HG03565 (cell line): ENCODE data around the gene LIPC.

Experiments used
- ATAC-seq: cut with Tn5 transposase; IDR thresholded peaks from one replicate; pipeline ENCODE4 v1.9.1; 2021; ENCODE audit warnings: mild to moderate bottlenecking, moderate library complexity; ENCODE audit not compliant: unreplicated experiment

Gene LIPC

DNA sequence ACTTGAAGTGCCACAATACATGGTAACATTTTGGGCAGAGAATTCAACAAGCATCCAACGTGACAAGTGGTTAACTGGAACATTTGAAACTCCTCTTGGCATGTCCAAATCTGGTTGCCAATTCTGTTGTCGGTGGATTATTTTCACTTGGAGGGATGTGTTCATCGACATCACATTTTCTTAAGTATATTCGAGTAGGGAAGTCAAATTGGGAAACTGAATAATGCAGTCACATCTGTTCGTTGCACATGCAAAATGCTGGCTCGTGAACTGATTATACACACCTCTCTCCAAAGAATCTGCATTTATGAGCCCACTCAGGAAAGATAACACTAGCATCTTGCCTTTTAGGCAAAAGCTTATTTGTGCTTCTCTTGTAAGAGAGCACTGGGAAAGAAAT lies 139.7 kb downstream of the LIPC start:
- no peak for ATAC-seq

- no peak for ATAC-seq
These were observed 140.7 kb downstream of the LIPC start for GRCh38 chr15:58572521-58572920.

DNA sequence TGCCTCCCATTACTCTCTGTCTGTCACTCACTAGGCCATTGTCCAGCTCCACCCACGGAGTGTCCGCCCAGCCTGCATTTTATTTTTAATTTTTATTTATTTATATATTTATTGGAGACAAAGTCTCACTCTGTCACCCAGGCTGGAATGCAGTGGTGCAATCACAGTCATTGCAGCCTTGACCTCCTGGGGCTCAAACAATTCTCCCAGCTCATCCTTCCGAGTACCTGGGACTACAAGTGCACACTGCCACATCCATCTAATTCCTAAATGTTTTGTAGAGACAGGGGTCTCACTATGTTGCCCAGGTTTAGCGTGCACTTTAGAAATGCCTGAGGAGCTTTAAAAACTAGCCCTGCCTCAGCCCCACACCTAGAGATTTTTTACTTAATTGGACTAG lies 141.5 kb downstream of the LIPC start:
- ATAC-seq, result no peak

GRCh38 chr15:58574631-58575030 lies 142.8 kb downstream of the LIPC start:
- ATAC-seq, result no peak

- ATAC-seq, result no peak
These were observed 143.4 kb downstream of the LIPC start for GRCh38 chr15:58575045-58575786.

- no peak for ATAC-seq
These were observed 144.9 kb downstream of the LIPC start for GRCh38 chr15:58576657-58577056.

GRCh38 chr15:58582160-58582559 lies 150.4 kb downstream of the LIPC start:
- no peak for ATAC-seq

- ATAC-seq, result no peak
These were observed 151.5 kb downstream of the LIPC start for GRCh38 chr15:58583171-58583908.

DNA sequence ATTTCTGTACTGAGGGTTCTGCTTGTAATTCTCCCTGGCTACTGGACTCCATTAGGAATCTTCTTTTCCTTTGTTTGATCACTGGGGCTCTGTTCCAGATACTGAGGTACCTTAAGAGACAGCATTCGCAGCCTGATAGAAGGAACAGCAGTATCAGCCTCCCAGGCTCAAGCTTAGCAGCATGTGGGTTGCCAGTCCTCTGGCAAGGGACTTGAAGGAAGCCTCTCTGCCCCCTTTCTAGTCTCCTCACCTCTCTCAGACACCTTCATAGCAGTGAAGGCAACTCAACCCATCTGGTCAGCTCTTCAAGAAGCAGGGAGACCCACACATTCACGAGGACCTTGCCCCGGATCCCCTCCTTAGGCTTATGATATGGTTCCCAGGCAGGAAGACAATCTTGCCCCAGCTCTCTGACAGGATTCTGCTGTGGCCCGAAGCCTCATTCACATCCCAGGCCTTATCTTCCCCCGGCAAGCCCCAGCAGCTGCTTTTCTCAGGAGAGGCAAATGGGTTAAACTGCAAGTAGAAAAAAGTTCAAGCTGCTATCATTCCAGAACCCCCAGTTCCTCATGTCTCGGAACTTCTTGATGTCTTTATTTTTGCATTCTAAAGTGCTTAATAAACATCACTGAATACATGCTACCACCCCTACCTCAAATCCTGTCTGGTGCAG lies 153.1 kb downstream of the LIPC start:
- no peak for ATAC-seq

- no peak for ATAC-seq
These were observed 154.1 kb downstream of the LIPC start for GRCh38 chr15:58585693-58586443.

- no peak for ATAC-seq
These were observed 155.7 kb downstream of the LIPC start for GRCh38 chr15:58587486-58587885.

GRCh38 chr15:58588096-58588495 lies 156.3 kb downstream of the LIPC start:
- no peak for ATAC-seq

- no peak for ATAC-seq
These were observed 157.3 kb downstream of the LIPC start for GRCh38 chr15:58589047-58589446.

DNA sequence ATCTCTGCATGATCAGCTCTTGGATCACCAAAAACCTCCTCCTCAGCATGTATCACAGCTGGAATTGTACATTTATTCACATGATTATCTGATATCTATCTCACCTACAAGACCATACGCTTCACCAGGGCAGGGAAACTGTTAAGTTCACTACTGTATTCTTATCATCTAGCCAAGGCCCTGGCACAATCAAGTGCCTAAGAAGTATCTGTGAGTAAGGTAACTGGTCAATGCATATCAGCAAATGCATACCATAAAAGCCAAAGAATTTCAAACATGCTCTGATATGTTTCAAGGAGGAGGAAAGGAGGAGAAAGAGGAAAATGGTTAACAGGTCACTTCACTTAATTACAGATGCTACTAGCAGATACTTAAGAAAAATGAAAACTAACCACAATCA lies 158.4 kb downstream of the LIPC start:
- ATAC-seq, result no peak

- ATAC-seq, result no peak
These were observed 159.1 kb downstream of the LIPC start for GRCh38 chr15:58590926-58591325.

- ATAC-seq, result no peak
These were observed 162.1 kb downstream of the LIPC start for GRCh38 chr15:58593870-58594269.

DNA sequence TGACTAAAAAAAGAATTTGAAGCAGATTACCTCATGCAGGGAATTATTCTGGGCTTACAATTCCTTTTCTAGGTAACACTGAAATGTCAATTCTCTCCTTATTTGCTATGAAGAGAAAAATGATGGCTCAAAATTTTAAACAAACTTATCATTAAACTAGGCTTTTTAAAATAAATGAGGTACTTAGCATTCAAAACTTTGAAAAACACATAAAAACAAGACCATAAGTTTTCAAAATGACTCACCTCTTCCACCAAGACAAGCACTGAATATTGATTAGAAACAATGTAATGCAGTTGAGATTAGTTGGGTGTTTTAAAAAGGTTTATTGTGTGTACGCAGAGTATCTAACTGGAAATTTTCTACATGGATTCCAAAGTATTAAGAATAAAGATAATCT lies 163.1 kb downstream of the LIPC start:
- no peak for ATAC-seq

GRCh38 chr15:58595516-58596263 lies 163.9 kb downstream of the LIPC start:
- ATAC-seq, result no peak

GRCh38 chr15:58597943-58598828 lies 166.4 kb downstream of the LIPC start:
- no peak for ATAC-seq

DNA sequence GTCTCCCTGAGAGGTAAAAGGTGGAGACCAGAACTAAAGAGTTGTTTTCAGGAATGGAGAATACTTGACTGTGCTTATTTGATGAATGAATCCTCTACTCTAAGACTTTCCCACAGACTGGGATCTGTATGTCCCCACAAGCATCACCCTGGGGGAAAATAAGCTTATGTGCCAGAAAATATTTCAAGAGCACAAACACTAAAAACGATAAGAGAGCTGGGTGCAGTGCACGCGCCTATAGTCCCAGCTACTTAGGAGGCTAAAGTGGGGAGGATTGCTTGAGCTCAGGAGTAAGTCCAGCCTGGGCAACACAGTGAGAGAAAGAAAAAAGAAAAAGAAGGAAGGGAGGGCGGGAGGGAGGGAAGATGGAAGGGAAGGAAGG lies 167.0 kb downstream of the LIPC start:
- ATAC-seq, result no peak
